Kidney epithelial cell (primary cell): ENCODE results near the gene IQCC. TPM values are rescaled to one million over a fixed set of nuclear protein-coding genes. Genes with fewer than 3 reads are reported as not detected.

ENCODE experiments used
- DNase-seq: peaks from one replicate; pipeline ENCODE4 v3.0.0-alpha.2; 2010; ENCODE audit warnings: low read depth
- H3K27me3 ChIP-seq: 2 replicates; pipeline ENCODE4 v1.6.0; 2011; ENCODE audit warnings: low read length; ENCODE audit not compliant: control insufficient read depth, insufficient read depth
- H3K36me3 ChIP-seq: 2 replicates; pipeline ENCODE4 v1.5.1; 2011; ENCODE audit warnings: low read length; ENCODE audit not compliant: control insufficient read depth, insufficient read depth
- H3K4me3 ChIP-seq: 2 replicates; pipeline ENCODE4 v1.5.1; 2011; ENCODE audit warnings: low read depth, mild to moderate bottlenecking, control low read depth, low read length
- CTCF ChIP-seq: IDR thresholded peaks from 2 replicates; pipeline ENCODE4 v1.5.1; 2011; ENCODE audit warnings: mild to moderate bottlenecking, moderate library complexity, low read length, control low read depth, inconsistent platforms; ENCODE audit not compliant: insufficient read depth, poor library complexity, severe bottlenecking
- total RNA-seq: library from RNA; depleted of rRNA; stranded (reverse); fragments of >200 nt; gene quantifications from 2 replicates; pipeline ENCODE4 v1.2.3, GENCODE V29; 2015

IQCC gene
- total RNA-seq, 1 donor from 2014 or later = 2.5 TPM

- H3K4me3 ChIP-seq = no peak overlapping the region
- TF ChIP-seq CTCF = no peak
- H3K36me3 ChIP-seq = peaks cover 1% of the 10 kb centered on the region
- no peak for DNase-seq
- H3K27me3 ChIP-seq = no peaks in the 10 kb centered on the region
These were observed 23.9 kb upstream of the IQCC start for GRCh38 chr1:32181563-32181962.

- Histone ChIP-seq H3K4me3 (no peak overlapping the region), H3K27me3 (no peaks in the 10 kb centered on the region), H3K36me3 (peaks cover 2% of the 10 kb centered on the region)
- TF ChIP-seq CTCF = no peak
- no peak for DNase-seq
These were observed 23.4 kb upstream of the IQCC start for GRCh38 chr1:32182060-32182459.

- no peak for DNase-seq
- Histone ChIP-seq H3K36me3 (peaks cover 6% of the 10 kb centered on the region), H3K4me3 (no peak overlapping the region), H3K27me3 (no peaks in the 10 kb centered on the region)
- TF ChIP-seq CTCF = no peak
These were observed 20.8 kb upstream of the IQCC start for GRCh38 chr1:32184650-32185049.

- Histone ChIP-seq H3K27me3 (no peaks in the 10 kb centered on the region), H3K4me3 (no peak overlapping the region), H3K36me3 (peaks cover 10% of the 10 kb centered on the region)
- no peak for DNase-seq
- no peak for TF ChIP-seq CTCF
These were observed 19.4 kb upstream of the IQCC start for GRCh38 chr1:32186077-32186476.

GRCh38 chr1:32186491-32186890 is 19.0 kb upstream of the IQCC start:
- TF ChIP-seq CTCF = no peak
- no peak for DNase-seq
- no peaks in the 10 kb centered on the region for H3K27me3 ChIP-seq
- no peak overlapping the region for H3K4me3 ChIP-seq
- peaks cover 11% of the 10 kb centered on the region for H3K36me3 ChIP-seq

- H3K4me3 ChIP-seq = no peak overlapping the region
- no peaks in the 10 kb centered on the region for H3K27me3 ChIP-seq
- TF ChIP-seq CTCF = no peak
- H3K36me3 ChIP-seq = peaks cover 14% of the 10 kb centered on the region
- DNase-seq = no peak
These were observed 17.6 kb upstream of the IQCC start for GRCh38 chr1:32187850-32188249.
